GM23338 (cell line): ENCODE measurements around the gene MAP3K15. TPM values are rescaled to one million over a fixed set of nuclear protein-coding genes. Genes with fewer than 3 reads are reported as not detected.

Experiments
- ATAC-seq: fragments of 200-7000 bp; cut with Tn5 transposase; 3 replicates; pipeline ENCODE4 v1.9.1; 2020
- DNase-seq: peaks from one replicate; pipeline ENCODE4 v3.0.0-alpha.2; 2015; ENCODE audit warnings: low spot score
- H2AFZ ChIP-seq: fragments of 200-600 bp; sonication (generic); 2 replicates; pipeline ENCODE4 v1.8.0; 2016; ENCODE audit warnings: antibody characterized with exemption, mild to moderate bottlenecking, moderate library complexity
- H3F3A ChIP-seq: fragments of 200-600 bp; sonication (generic); replicated peaks from 2 replicates; pipeline ENCODE4 v1.8.0; 2017; ENCODE audit warnings: antibody characterized with exemption, mixed run types, low read depth
- H3K27ac ChIP-seq: fragments of 200-600 bp; sonication (generic); 2 replicates; pipeline ENCODE4 v1.6.1; 2016; ENCODE audit warnings: low read depth
- H3K27me3 ChIP-seq: fragments of 200-600 bp; sonication (generic); 2 replicates; pipeline ENCODE4 v1.8.0; 2016; ENCODE audit warnings: mild to moderate bottlenecking, mixed run types, moderate library complexity; ENCODE audit not compliant: insufficient read depth
- H3K36me3 ChIP-seq: fragments of 200-600 bp; sonication (generic); 2 replicates; pipeline ENCODE4 v1.8.0; 2016; ENCODE audit warnings: mild to moderate bottlenecking; ENCODE audit not compliant: insufficient read depth
- H3K4me1 ChIP-seq: fragments of 200-600 bp; sonication (generic); 2 replicates; pipeline ENCODE4 v1.8.0; 2016; ENCODE audit warnings: mild to moderate bottlenecking, moderate library complexity; ENCODE audit not compliant: insufficient read depth
- H3K4me2 ChIP-seq: fragments of 200-600 bp; sonication (generic); 2 replicates; pipeline ENCODE4 v1.7.1; 2017; ENCODE audit warnings: mixed run types
- H3K4me3 ChIP-seq: fragments of 200-600 bp; sonication (generic); 2 replicates; pipeline ENCODE4 v1.6.1; 2016; ENCODE audit warnings: mixed run types
- H3K79me2 ChIP-seq: fragments of 200-600 bp; sonication (generic); replicated peaks from 2 replicates; pipeline ENCODE4 v1.8.0; 2017; ENCODE audit warnings: mild to moderate bottlenecking; ENCODE audit not compliant: insufficient read depth
- H3K9me2 ChIP-seq: fragments of 200-600 bp; sonication (generic); 2 replicates; pipeline ENCODE4 v1.8.0; 2017; ENCODE audit not compliant: insufficient read depth
- H4K20me1 ChIP-seq: fragments of 200-600 bp; sonication (generic); replicated peaks from 2 replicates; pipeline ENCODE4 v1.8.0; 2017; ENCODE audit warnings: mild to moderate bottlenecking; ENCODE audit not compliant: insufficient read depth
- H3K27ac Mint-ChIP-seq: 2 replicates; pipeline ENCODE4 v1.8.0; 2020; ENCODE audit warnings: inconsistent platforms, mild to moderate bottlenecking, moderate library complexity, mixed read lengths
- H3K27me3 Mint-ChIP-seq: 3 replicates; pipeline ENCODE4 v1.8.0; 2022; ENCODE audit warnings: low read depth, mild to moderate bottlenecking, moderate library complexity, mixed read lengths, inconsistent platforms; ENCODE audit not compliant: insufficient read depth, poor library complexity
- H3K36me3 Mint-ChIP-seq: 3 replicates; pipeline ENCODE4 v1.8.0; 2021; ENCODE audit warnings: low read depth, mild to moderate bottlenecking, inconsistent platforms, moderate library complexity, mixed read lengths
- H3K4me1 Mint-ChIP-seq: 3 replicates; pipeline ENCODE4 v1.8.0; 2020; ENCODE audit warnings: mild to moderate bottlenecking, inconsistent platforms, mixed read lengths
- H3K4me3 Mint-ChIP-seq: 3 replicates; pipeline ENCODE4 v1.8.0; 2021; ENCODE audit warnings: moderate library complexity, mild to moderate bottlenecking, inconsistent platforms, mixed read lengths
- H3K9me3 Mint-ChIP-seq: 3 replicates; pipeline ENCODE4 v1.8.0; 2020; ENCODE audit warnings: moderate library complexity, mild to moderate bottlenecking, inconsistent platforms, mixed read lengths
- CREB1 ChIP-seq: fragments of 250-450 bp; sonication (Bioruptor Pico); IDR thresholded peaks from 2 replicates; pipeline ENCODE4 v1.5.0; 2020; ENCODE audit warnings: low read depth, mild to moderate bottlenecking, moderate library complexity
- CTCF ChIP-seq, 2 experiments: fragments of 200-600 bp in 1 of 2; sonication (generic) in 1 of 2; conservative IDR thresholded peaks; 2 replicates each; pipeline versions ENCODE4 v1.5.1 to v1.6.1; 2016 to 2017; ENCODE audit warnings: antibody characterized with exemption in 2 of 2, low read depth in 2 of 2, mild to moderate bottlenecking in 2 of 2, moderate library complexity in 1 of 2
- EZH2 ChIP-seq: fragments of 200-600 bp; sonication (generic); IDR thresholded peaks from one replicate; pipeline ENCODE4 v1.8.0; 2017; ENCODE audit warnings: antibody characterized with exemption, mild to moderate bottlenecking, low read depth; ENCODE audit not compliant: unreplicated experiment
- EZH2phosphoT487 ChIP-seq: fragments of 200-600 bp; sonication (generic); IDR thresholded peaks from one replicate; pipeline ENCODE4 v1.8.1; 2018; ENCODE audit warnings: antibody characterized with exemption; ENCODE audit not compliant: unreplicated experiment
- JUNB ChIP-seq: IDR thresholded peaks from one replicate; pipeline ENCODE4 v1.6.1; 2016; ENCODE audit warnings: antibody characterized with exemption; ENCODE audit not compliant: unreplicated experiment
- NANOG ChIP-seq: IDR thresholded peaks from 2 replicates; pipeline ENCODE4 v1.6.1; 2016; ENCODE audit warnings: antibody characterized with exemption, borderline replicate concordance
- POLR2AphosphoS5 ChIP-seq: IDR thresholded peaks from 2 replicates; pipeline ENCODE4 v1.6.1; 2016; ENCODE audit warnings: antibody characterized with exemption, low read depth
- STAT1 ChIP-seq: IDR thresholded peaks from one replicate; pipeline ENCODE4 v1.6.1; 2016; ENCODE audit warnings: antibody characterized with exemption; ENCODE audit not compliant: unreplicated experiment
- ZNF114 ChIP-seq: fragments of 250-450 bp; sonication (Bioruptor Pico); IDR thresholded peaks from 2 replicates; pipeline ENCODE4 v1.5.0; 2020; ENCODE audit warnings: mild to moderate bottlenecking, moderate library complexity
- ZNF331 ChIP-seq: fragments of 250-450 bp; sonication (Bioruptor Pico); IDR thresholded peaks from 2 replicates; pipeline ENCODE4 v1.5.0; 2020; ENCODE audit warnings: low read depth, mild to moderate bottlenecking, moderate library complexity
- ZNF462 ChIP-seq: fragments of 250-450 bp; sonication (Bioruptor Pico); IDR thresholded peaks from 2 replicates; pipeline ENCODE4 v1.5.0; 2020; ENCODE audit warnings: mild to moderate bottlenecking, moderate library complexity
- polyA plus RNA-seq: library from polyadenylated mRNA; unstranded; fragments of >200 nt; fragmentation: Nextera tagmentation; extraction: Ambion mirVana; gene quantifications from 2 replicates; pipeline ENCODE4 v1.2.1, GENCODE V29; 2016
- total RNA-seq: library from RNA; depleted of rRNA; stranded (reverse); fragments of >200 nt; shearing (Covaris generic); gene quantifications from 2 replicates; pipeline ENCODE4 v1.2.3, GENCODE V29; 2014
- TF ChIP-seq, protein P1 (sequence below): IDR thresholded peaks from 2 replicates; pipeline ENCODE4 v1.6.1; 2016; ENCODE audit warnings: antibody characterized with exemption

Gene MAP3K15
- total and polyA plus RNA-seq, 2 experiments from 2014 or later: 0.40 to 3.1 TPM

GRCh38 chrX:19354625-19355024 is 160.7 kb downstream of the MAP3K15 start (continued):
- TF ChIP-seq POLR2AphosphoS5: no peak
- no peak for TF ChIP-seq STAT1
- TF ChIP-seq ZNF331 (CRISPR knock-in tag): no peak
- no peak for TF ChIP-seq NANOG
- TF ChIP-seq ZNF114 (CRISPR knock-in tag): no peak
- TF ChIP-seq, protein P1, sequence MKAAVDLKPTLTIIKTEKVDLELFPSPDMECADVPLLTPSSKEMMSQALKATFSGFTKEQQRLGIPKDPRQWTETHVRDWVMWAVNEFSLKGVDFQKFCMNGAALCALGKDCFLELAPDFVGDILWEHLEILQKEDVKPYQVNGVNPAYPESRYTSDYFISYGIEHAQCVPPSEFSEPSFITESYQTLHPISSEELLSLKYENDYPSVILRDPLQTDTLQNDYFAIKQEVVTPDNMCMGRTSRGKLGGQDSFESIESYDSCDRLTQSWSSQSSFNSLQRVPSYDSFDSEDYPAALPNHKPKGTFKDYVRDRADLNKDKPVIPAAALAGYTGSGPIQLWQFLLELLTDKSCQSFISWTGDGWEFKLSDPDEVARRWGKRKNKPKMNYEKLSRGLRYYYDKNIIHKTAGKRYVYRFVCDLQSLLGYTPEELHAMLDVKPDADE: no peak
- no peak for TF ChIP-seq CREB1 (CRISPR knock-in tag)
- no peak for TF ChIP-seq EZH2phosphoT487
- no peak for TF ChIP-seq EZH2

GRCh38 chrX:19350941-19351384 is 164.3 kb downstream of the MAP3K15 start:
- peaks cover 47% of the 10 kb centered on the region for H3K36me3 Mint-ChIP-seq
- H3K27ac Mint-ChIP-seq: no peak overlapping the region
- no peak overlapping the region for H3K27ac ChIP-seq
- peaks cover 3% of the 10 kb centered on the region; the same call in 1 of the 2 replicates for H4K20me1 ChIP-seq
- H3K4me1 Mint-ChIP-seq: no peaks in the 10 kb centered on the region
- H2AFZ ChIP-seq: no peak overlapping the region
- no peaks in the 10 kb centered on the region for H3K9me2 ChIP-seq
- H3K27me3 ChIP-seq: no peaks in the 10 kb centered on the region
- H3K4me3 ChIP-seq: no peak overlapping the region
- no peaks in the 10 kb centered on the region for H3K4me1 ChIP-seq
- H3K36me3 ChIP-seq: no peaks in the 10 kb centered on the region; the same call in 1 of the 2 replicates
- no peak for ATAC-seq
- no peak for DNase-seq
- no peaks in the 10 kb centered on the region for H3F3A ChIP-seq
- H3K4me3 Mint-ChIP-seq: no peak overlapping the region
- peaks cover 25% of the 10 kb centered on the region for H3K79me2 ChIP-seq
- no peaks in the 10 kb centered on the region for H3K9me3 Mint-ChIP-seq
- H3K4me2 ChIP-seq: no peak overlapping the region
- H3K27me3 Mint-ChIP-seq: peaks cover 2% of the 10 kb centered on the region
- TF ChIP-seq ZNF114 (CRISPR knock-in tag) (no peak), EZH2 (no peak), CTCF (conservative IDR thresholded peaks at IDR 0.05; ENCODE audit: low read depth in 2 of 2) (no peak), NANOG (no peak), ZNF331 (CRISPR knock-in tag) (no peak), ZNF462 (no peak), CREB1 (CRISPR knock-in tag) (no peak), POLR2AphosphoS5 (no peak), STAT1 (no peak), EZH2phosphoT487 (no peak), JUNB (no peak)
- TF ChIP-seq, protein P1: no peak
